Thyroid gland (tissue), 4 donors: Measurements from ENCODE around the gene RYR3.

Source experiments
- CTCF ChIP-seq, 6 experiments: fragments of 200-600 bp in 3 of 6; fragments of 450-650 bp in 3 of 6; sonication (generic) in 3 of 6; IDR thresholded peaks; one replicate each; pipeline ENCODE4 v1.5.1; 2016 to 2019; ENCODE audit warnings: antibody characterized with exemption in 6 of 6, mild to moderate bottlenecking in 2 of 6, inconsistent platforms in 1 of 6, moderate library complexity in 1 of 6
- POLR2A ChIP-seq, 2 donors: fragments of 450-650 bp; IDR thresholded peaks; one replicate each; pipeline ENCODE4 v1.6.1; 2017; ENCODE audit warnings: antibody characterized with exemption in 2 of 2, mild to moderate bottlenecking in 2 of 2, moderate library complexity in 1 of 2

GRCh38 chr15:33586786-33587697 lies 276.3 kb downstream of the RYR3 start:
- TF ChIP-seq POLR2A (IDR thresholded peaks at IDR 0.05) (no peak), CTCF (IDR thresholded peaks at IDR 0.05) (no peak)
